ENCODE results near the gene SLC15A1.
"Not testable (repeated sequence)": the region's sequence is repeated elsewhere in the genome, so short reads cannot be mapped to it uniquely, and the experiment has no call there.

The SLC15A1 gene

DNA sequence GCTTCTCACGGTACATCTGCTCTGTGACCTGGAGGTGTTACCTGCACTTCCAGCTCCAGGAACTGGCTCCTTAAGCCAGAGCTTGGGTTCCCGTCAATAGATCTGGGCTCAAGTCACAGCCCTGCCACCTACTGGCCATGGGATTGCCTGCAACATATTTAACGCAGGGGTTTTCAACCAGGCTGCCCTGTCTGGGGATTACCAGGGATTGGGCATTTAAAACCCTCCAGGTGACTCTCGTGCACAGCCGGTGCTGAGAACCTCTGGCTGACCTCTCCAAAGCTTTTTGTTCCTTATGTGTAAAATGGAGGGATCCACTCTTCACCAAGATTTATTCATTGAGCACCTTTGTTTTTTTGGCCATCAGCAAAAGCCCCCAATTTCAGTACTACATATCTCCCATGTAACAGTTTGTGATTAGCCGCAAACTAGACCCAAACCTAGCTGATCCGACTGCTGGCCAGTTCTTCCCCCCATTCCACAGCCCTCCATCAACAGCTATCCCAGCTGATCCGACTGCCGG, 98.9 kb downstream of the SLC15A1 start:
- peak; percentile 36 to 46 for DNase-seq (ENCODE audit: low read depth in 2 of 2)

DNA sequence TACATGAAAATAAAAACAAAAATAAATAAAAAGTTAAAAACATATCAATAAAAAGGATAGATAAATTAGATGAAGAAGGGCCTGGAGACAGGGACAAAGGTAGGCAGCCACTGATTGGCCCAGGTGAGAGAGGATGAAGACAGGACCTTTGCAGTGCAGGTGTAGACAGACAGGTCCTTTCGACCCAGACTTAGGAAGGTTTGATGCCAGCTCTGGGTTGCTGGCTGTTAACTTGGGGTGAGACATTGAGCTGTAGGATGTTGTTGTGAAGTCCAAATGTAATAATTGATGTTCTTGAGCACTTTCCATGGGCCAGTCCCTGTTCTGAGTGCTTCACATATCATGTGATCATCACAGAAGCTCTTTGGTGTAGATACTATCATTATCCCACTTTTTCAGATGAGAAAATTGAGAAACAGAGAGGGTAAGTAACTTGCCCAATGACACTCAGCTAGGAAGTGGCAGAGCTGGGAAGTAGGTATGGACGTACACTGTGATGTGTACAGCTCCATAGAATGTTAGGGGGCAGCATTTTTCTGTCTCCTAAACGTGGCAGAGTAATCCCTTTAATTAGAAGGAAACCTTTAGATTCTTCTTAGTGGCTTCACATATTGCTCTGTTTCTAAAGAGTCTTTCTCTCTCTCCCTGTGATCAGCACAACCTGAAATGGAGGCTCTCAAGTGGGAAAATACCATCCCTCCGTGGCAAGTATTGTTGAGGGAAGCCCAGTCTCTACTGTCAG, 99.6 kb downstream of the SLC15A1 start:
- DNase-seq (ENCODE audit: low read depth in 2 of 2), result no peak

DNA sequence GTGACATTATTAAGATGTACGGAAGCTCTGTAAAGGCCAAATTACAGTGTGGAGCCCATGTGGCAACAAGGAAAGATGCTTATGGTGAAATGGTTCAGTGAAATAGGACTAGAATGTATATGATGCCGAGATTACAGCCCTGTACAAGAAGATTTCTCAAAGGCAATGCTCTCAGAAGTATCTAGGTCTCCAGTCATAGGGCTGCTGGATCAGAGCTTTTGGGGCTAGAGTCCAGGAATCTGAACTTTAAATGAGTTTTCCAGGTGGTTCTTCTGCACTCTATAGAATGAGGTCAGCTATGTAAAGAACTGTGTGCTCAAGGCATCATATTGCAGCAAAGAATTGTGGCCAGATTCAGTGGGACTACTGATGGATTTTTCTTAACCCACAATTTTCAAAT, 100.2 kb downstream of the SLC15A1 start:
- DNase-seq (ENCODE audit: low read depth in 2 of 2), result no peak

DNA sequence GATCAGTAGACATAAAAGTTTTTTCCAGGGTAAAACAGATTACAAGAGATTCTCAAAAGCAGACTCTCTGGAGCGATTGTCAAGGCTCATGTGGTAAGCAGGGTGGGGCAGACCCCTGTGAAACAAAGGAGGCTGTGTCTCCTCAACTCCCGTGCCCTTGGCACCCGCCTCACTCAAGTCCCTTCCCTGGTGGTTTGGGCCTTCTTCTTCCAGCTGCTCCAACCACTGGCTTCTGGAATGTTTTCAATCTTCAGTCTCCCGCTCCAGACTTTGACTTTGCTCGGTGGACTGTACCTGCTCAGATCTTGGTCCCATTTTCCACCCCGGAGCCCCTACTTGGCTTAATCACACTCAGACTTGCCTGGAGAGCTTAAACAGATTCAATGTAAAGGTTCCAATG, 100.7 kb downstream of the SLC15A1 start:
- DNase-seq (ENCODE audit: low read depth in 2 of 2), result no peak

DNA sequence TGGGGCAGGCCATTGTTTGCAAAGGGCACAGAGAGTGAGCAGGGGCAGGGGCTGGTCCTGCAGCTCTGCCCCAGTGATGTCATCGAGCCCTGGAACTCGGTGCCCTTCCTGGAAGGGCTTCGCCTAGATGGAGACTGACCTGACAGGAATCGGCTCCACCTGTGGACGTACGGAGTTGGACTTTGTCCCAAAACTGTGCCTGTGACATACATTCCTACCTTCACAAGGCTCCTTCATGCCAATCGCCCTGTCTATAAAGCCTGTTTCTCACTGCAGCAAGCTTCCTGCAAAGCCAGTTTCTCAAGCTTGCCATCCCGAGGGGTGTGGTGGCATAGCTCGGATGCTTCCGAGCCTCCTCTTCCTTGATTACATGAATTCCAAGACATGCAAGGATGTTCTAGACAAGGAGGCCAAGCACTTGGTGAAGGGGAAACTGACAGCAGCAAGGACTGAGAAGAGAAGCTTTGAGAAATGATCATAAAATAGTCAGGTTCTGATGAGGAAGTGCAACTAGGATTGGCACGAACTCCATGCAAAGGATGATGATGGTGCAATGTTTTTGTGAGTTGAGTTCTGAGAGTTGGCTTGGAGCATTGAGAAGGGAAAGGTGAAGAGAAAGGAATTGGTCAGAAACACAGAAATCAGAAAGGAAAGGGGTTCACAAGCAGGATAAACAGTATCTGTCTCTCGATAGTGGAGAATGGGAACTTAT, 101.9 kb downstream of the SLC15A1 start:
- no peak for DNase-seq (ENCODE audit: low read depth in 2 of 2)

DNA sequence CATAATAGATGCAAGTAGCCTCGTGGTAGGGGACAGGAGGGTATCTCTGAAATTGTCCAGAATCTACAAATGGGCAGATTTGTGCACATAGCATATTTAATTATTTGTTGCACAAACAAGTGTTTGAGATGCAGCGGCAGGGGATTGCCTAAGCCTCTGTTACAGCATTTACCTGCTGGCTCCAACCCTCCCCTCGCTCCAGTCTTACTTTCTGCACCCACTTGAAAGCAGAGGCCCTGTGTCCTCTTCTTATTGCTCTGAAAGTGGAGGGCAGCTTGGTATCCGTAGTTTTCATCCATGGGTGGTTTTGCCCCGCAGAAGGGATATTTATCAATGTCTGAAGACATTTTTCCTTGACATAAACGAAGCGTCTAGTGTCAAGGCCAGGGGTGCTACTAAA, 102.6 kb downstream of the SLC15A1 start:
- DNase-seq (ENCODE audit: low read depth in 2 of 2), result no peak

DNA sequence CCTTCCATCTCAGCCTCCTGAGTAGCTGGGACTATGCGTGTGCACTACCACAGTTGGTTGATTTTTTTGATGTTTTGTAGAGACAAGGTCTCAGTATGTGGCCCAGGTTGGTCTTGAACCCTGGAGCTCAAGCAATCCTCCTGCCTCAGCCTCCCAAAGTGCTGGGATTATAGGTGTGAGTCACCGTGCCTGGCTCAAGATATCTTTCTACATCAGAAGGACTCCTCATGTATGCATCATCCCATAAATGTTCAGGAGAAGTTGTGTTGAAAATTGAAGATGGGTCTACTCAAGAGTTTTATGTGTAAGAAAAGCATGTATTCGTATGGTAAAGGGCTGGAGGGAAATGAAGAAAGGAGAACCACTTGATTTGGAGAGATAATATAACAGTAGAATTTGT, 103.8 kb downstream of the SLC15A1 start:
- no peak for DNase-seq (ENCODE audit: low read depth in 2 of 2)

DNA sequence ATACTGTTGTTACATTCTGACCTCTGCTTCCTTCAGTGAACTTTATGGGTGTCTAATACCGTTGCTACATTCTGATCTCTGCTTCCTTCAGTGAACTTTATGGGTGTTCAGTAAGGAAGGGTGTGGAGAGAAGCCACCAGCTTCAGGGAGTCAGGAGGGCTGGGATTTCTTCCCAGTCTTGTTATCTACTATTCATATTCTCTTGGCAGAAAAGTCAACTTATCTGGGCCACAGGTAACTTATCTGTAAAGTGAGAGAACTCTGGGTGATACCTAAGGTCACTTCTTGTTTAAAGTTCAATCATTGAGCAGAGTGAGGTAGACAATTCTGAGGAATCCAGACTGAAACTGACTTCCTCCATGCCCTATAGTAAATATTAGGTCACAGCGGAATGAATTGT, 104.3 kb downstream of the SLC15A1 start:
- no peak for DNase-seq (ENCODE audit: low read depth in 2 of 2)

DNA sequence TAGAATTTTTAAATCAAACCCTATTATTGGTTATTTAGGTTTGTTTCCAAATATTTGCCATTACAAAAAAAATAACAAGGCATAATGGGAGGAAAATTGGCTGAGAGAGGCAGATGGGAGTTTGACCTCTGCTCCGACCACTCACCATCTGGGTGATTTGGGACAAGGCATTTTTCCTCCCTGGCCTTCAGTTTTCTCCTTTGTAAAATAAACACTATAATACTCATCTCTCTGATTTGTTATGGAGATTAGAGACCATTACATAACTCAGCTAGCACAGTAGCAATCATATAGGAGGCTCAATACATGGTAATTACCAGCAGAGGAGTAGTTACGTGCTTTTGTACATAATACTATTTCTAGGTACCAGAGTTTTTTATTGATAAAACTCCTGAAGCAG, 105.4 kb downstream of the SLC15A1 start:
- DNase-seq (ENCODE audit: low read depth in 2 of 2), result no peak

DNA sequence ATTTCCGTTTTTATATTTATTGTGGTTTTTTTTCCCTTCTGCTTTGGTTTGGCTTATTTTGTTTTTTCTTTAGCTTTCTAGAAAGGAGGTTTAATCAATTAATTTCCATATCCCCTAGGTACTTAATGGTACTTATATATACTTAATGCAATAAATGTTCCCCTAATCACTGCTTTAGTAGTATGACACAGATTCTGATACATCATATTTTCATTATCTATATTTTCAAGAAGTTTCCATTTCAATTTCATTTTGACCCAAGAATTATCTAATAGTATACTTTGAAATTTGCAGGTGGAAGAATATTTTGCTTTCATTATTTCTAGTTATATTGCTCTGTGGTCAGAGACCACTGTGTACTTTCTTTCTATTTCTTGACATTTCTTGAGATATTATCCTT, 109.0 kb downstream of the SLC15A1 start:
- DNase-seq (ENCODE audit: low read depth in 2 of 2), result no peak

DNA sequence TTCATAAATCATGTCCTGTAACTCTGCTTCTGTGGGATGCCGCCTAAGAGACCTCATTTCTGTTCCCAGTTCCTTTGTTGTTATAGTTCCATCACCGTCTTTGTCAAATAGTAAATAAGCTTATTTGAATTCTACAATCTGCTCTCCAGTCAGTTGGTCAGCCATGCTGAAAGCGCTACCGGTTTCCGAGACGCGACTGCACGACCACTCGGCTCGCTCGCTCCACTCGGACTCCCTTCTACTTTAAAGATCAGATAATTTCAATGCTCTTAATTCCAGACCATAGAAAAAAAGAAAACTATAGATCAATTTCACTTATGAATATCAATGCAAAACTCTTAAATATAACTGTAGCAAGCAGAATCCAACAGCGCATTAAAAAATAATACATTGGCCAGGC, 111.4 kb downstream of the SLC15A1 start:
- no peak for DNase-seq (ENCODE audit: low read depth in 2 of 2)

DNA sequence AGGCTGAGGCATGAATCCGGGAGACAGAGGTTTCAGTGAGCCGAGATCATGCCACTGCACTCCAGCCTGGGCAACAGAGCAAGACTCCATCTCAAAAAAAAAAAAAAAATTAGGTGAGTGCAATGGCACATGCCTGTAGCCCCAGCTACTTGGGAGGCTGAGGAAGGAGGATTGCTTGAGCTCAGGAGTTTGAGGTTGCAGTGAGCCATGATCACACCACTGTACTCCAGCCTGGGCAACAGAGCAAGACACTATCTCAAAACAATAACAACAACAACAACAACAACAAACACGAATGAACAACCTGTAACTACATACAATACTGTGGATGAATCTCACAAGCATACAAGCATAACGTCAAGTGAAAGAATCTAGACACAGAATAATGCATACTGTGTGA, 112.7 kb downstream of the SLC15A1 start:
- DNase-seq (ENCODE audit: low read depth in 2 of 2), result not testable (repeated sequence)

DNA sequence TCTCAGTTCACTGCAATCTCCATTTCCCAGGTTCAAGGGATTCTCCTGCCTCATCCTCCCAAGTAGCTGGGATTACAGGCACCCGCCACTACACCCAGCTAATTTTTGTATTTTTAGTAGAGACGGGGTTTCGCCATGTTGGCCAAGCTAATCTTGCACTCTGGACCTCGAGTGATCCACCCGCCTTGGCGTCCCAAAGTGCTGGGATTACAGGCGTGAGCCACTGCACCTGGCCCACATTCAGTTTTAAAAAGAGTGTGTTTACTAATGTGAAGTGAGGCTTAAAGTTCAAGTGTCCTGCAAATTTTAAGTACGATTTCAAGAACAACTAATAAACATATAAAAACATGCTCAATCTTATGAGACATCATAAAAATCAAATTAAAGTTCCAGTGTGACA, 114.1 kb downstream of the SLC15A1 start:
- not testable (repeated sequence) for DNase-seq (ENCODE audit: low read depth in 2 of 2)

Measured in stimulated activated CD8-positive, alpha-beta memory T cell treated with anti-CD3 and anti-CD28 coated beads, Interleukin-7, amount 100 ng/mL, for 1 hour (primary cell).